CD14-positive monocyte (primary cell): ENCODE results near the gene PCID2. TPM values are rescaled to one million over a fixed set of nuclear protein-coding genes. Genes with fewer than 3 reads are reported as not detected.

ENCODE experiments used
- DNase-seq, 3 donors: peaks; one replicate each; pipeline ENCODE4 v3.0.0-alpha.2; 2011 to 2022
- H2AFZ ChIP-seq: 2 replicates; pipeline ENCODE4 v1.6.0; 2012; ENCODE audit warnings: mild to moderate bottlenecking, low read depth, low read length, inconsistent platforms; ENCODE audit not compliant: insufficient read depth, poor library complexity, severe bottlenecking
- H3K27ac ChIP-seq, 2 donors: 1 replicate in 1 of 2; 2 replicates in 1 of 2; pipeline ENCODE4 v1.5.1; 2012 to 2013; ENCODE audit warnings: low read length in 2 of 2, control low read depth in 1 of 2, inconsistent platforms in 1 of 2, low read depth in 1 of 2, mild to moderate bottlenecking in 1 of 2
- H3K27me3 ChIP-seq, 2 donors: one replicate each; pipeline versions ENCODE4 v1.6.0 to v1.6.1; 2011 to 2013; ENCODE audit warnings: low read length in 2 of 2; ENCODE audit not compliant: control insufficient read depth in 2 of 2, insufficient read depth in 2 of 2
- H3K36me3 ChIP-seq, 2 donors: replicated peaks in 1 of 2; 1 replicate in 1 of 2; 2 replicates in 1 of 2; pipeline versions ENCODE4 v1.5.1 to v1.6.1; 2012 to 2013; ENCODE audit warnings: low read length in 2 of 2, control low read depth in 1 of 2, inconsistent platforms in 1 of 2, mild to moderate bottlenecking in 1 of 2; ENCODE audit not compliant: insufficient read depth in 2 of 2, control insufficient read depth in 1 of 2
- H3K4me1 ChIP-seq, 2 donors: 1 replicate in 1 of 2; 2 replicates in 1 of 2; pipeline versions ENCODE4 v1.5.1 to v1.6.1; 2012 to 2013; ENCODE audit warnings: low read length in 2 of 2, control low read depth in 1 of 2, inconsistent platforms in 1 of 2, mild to moderate bottlenecking in 1 of 2, moderate library complexity in 1 of 2; ENCODE audit not compliant: insufficient read depth in 2 of 2, control insufficient read depth in 1 of 2
- H3K4me2 ChIP-seq: replicated peaks from 2 replicates; pipeline ENCODE3; 2012; ENCODE audit warnings: low read length, moderate library complexity, mild to moderate bottlenecking; ENCODE audit not compliant: poor library complexity, severe bottlenecking; ENCODE audit errors: extremely low read depth
- H3K4me3 ChIP-seq, 3 experiments: fragments of 200-600 bp in 1 of 3; sonication (generic) in 1 of 3; replicated peaks in 1 of 3; 1 replicate in 2 of 3; 2 replicates in 1 of 3; pipeline ENCODE4 v1.5.1; 2011 to 2013; ENCODE audit warnings: low read length in 3 of 3, mild to moderate bottlenecking in 3 of 3, control low read depth in 2 of 3, low read depth in 2 of 3, inconsistent platforms in 1 of 3, moderate library complexity in 1 of 3
- H3K79me2 ChIP-seq: 2 replicates; pipeline ENCODE4 v1.6.0; 2012; ENCODE audit warnings: mild to moderate bottlenecking, control low read depth, inconsistent platforms, low read length, moderate library complexity; ENCODE audit not compliant: insufficient read depth
- H3K9ac ChIP-seq: 2 replicates; pipeline ENCODE4 v1.6.0; 2017; ENCODE audit warnings: low read length, mild to moderate bottlenecking; ENCODE audit not compliant: insufficient read depth, poor library complexity, severe bottlenecking
- H3K9me3 ChIP-seq, 2 donors: replicated peaks in 1 of 2; 1 replicate in 1 of 2; 2 replicates in 1 of 2; pipeline versions ENCODE4 v1.5.1 to v1.6.1; 2012 to 2013; ENCODE audit warnings: low read length in 2 of 2, control low read depth in 1 of 2; ENCODE audit not compliant: control insufficient read depth in 1 of 2, insufficient read depth in 1 of 2
- H4K20me1 ChIP-seq: 2 replicates; pipeline ENCODE4 v1.6.0; 2012; ENCODE audit warnings: mild to moderate bottlenecking, low read length, control low read depth, moderate library complexity; ENCODE audit not compliant: insufficient read depth
- H3K27ac Mint-ChIP-seq, 7 donors: one replicate each; pipeline ENCODE4 v1.8.0; 2020; ENCODE audit warnings: mild to moderate bottlenecking in 7 of 7, mixed read lengths in 7 of 7, moderate library complexity in 6 of 7, inconsistent platforms in 2 of 7
- H3K27me3 Mint-ChIP-seq, 3 donors: one replicate each; pipeline ENCODE4 v1.8.0; 2021 to 2022; ENCODE audit warnings: low read depth in 3 of 3, mild to moderate bottlenecking in 3 of 3, mixed read lengths in 3 of 3, moderate library complexity in 3 of 3, inconsistent platforms in 1 of 3
- H3K36me3 Mint-ChIP-seq, 2 donors: one replicate each; pipeline ENCODE4 v1.8.0; 2020; ENCODE audit warnings: mixed read lengths in 2 of 2, inconsistent platforms in 1 of 2, mild to moderate bottlenecking in 1 of 2
- H3K4me1 Mint-ChIP-seq: one replicate; pipeline ENCODE4 v1.8.0; 2020; ENCODE audit warnings: mild to moderate bottlenecking, mixed read lengths
- H3K4me3 Mint-ChIP-seq, 2 donors: one replicate each; pipeline ENCODE4 v1.8.0; 2020; ENCODE audit warnings: mild to moderate bottlenecking in 2 of 2, mixed read lengths in 2 of 2, moderate library complexity in 1 of 2
- H3K9me3 Mint-ChIP-seq, 7 donors: one replicate each; pipeline ENCODE4 v1.8.0; 2020 to 2022; ENCODE audit warnings: mixed read lengths in 7 of 7, mild to moderate bottlenecking in 6 of 7, moderate library complexity in 6 of 7, inconsistent platforms in 2 of 7
- CTCF ChIP-seq: fragments of 200-600 bp; IDR thresholded peaks from one replicate; pipeline ENCODE4 v1.8.0; 2022; ENCODE audit warnings: antibody characterized with exemption, mild to moderate bottlenecking
- whole genome bisulfite sequencing: methylation state at CpG from one replicate; pipeline ENCODE4 v1.1.5; 2013; ENCODE audit warnings: missing lambda C conversion rate; ENCODE audit not compliant: insufficient coverage; 5-methylcytosine and 5-hydroxymethylcytosine counted together
- intact Hi-C, 2 donors: fragments of 100-400 bp; cut with micrococcal nuclease; formaldehyde crosslinking; loops; one replicate each; pipeline versions ENCODE4 v1.15.0 to v1.15.1; 2023
- polyA plus RNA-seq, 3 donors: library from polyadenylated mRNA; depleted of rRNA in 1 of 3; unstranded in 2 of 3; stranded (reverse) in 1 of 3; fragments of 300-500 nt in 2 of 3; fragments of >200 nt in 1 of 3; fragmentation: Illumina TruSeq in 2 of 3; gene quantifications; 1 replicate in 2 of 3; 2 replicates in 1 of 3; pipeline ENCODE4 v1.2.3, GENCODE V29; 2012 to 2021

The PCID2 gene
- polyA plus RNA-seq, 3 donors: 31.5 to 39.8 (median 34.2) TPM

- peaks cover 39% of the 10 kb centered on the region for H3K4me1 Mint-ChIP-seq
- under 1% methylated on average over 66 of the region's 66 CpGs for WGBS
- H3K4me3 ChIP-seq: peak within 1 kb of the TSS; percentile 76 to 92 (median 90)
- no peaks in the 10 kb centered on the region for H3K27me3 ChIP-seq
- peak within 1 kb of the TSS; percentile 80 to 93 (median 88) for H3K27ac Mint-ChIP-seq
- intact Hi-C loops: loop anchor here (2.0 to 10.0 kb wide), 5 partner anchors 55 to 627 kb away; partner anchors contain the start of genes LAMP1 (in 1 of the 2) and TUBGCP3 (in 1 of the 2)
- DNase-seq: peak; percentile 42 to 64 (median 47)
- peaks cover 0 to 2% (median 0%) of the 10 kb centered on the region in 7 donors for H3K9me3 Mint-ChIP-seq
- peak within 1 kb of the TSS; percentile 89 to 98 for H3K27ac ChIP-seq
- H3K4me1 ChIP-seq: peaks cover 14 to 30% of the 10 kb centered on the region in 2 donors
- no peaks in the 10 kb centered on the region for H3K27me3 Mint-ChIP-seq
- H3K9ac ChIP-seq: peak within 1 kb of the TSS; percentile 98
- H3K79me2 ChIP-seq: peaks cover 84% of the 10 kb centered on the region
- H3K36me3 Mint-ChIP-seq: peaks cover 14 to 35% of the 10 kb centered on the region in 2 donors
- no peaks in the 10 kb centered on the region for H3K9me3 ChIP-seq
- H2AFZ ChIP-seq: peak within 1 kb of the TSS; percentile 97
- peak within 1 kb of the TSS; percentile 86 to 90 for H3K4me3 Mint-ChIP-seq
- no peak for TF ChIP-seq CTCF
- peaks cover 6 to 40% of the 10 kb centered on the region in 2 donors for H3K36me3 ChIP-seq
- H4K20me1 ChIP-seq: peaks cover 47% of the 10 kb centered on the region
- H3K4me2 ChIP-seq: peak within 1 kb of the TSS; percentile 81
Measured at GRCh38 chr13:113209336-113209758, 878 bp upstream of the PCID2 start, which contains the start of gene CUL4A. Gene CUL4A (plus strand): TSS chr13:113209613. CDS start chr13:113209628, 15 bp downstream.

- Histone ChIP-seq H3K4me3 (peak overlapping the region; percentile 76 to 92 (median 90)), H3K4me2 (peak overlapping the region; percentile 81), H3K9ac (peak overlapping the region; percentile 98), H3K27me3 (no peaks in the 10 kb centered on the region), H4K20me1 (peaks cover 47% of the 10 kb centered on the region), H3K4me1 (peaks cover 14 to 30% of the 10 kb centered on the region in 2 donors), H3K79me2 (peaks cover 83% of the 10 kb centered on the region), H3K36me3 (peaks cover 6 to 32% of the 10 kb centered on the region in 2 donors), H3K27ac (peak overlapping the region; percentile 89 to 98), H3K9me3 (no peaks in the 10 kb centered on the region), H2AFZ (peak overlapping the region; percentile 97)
- peak in 1 of 3 donors; percentile 26 for DNase-seq
- Mint-ChIP-seq H3K27me3 (no peaks in the 10 kb centered on the region), H3K27ac (peak overlapping the region; percentile 76 to 93 (median 88)), H3K4me1 (peaks cover 41% of the 10 kb centered on the region), H3K36me3 (peaks cover 14 to 35% of the 10 kb centered on the region in 2 donors), H3K9me3 (peaks cover 0 to 2% (median 0%) of the 10 kb centered on the region in 7 donors), H3K4me3 (peak overlapping the region; percentile 86 to 89)
- WGBS: under 1% methylated on average over 43 of the region's 44 CpGs
- intact Hi-C loops: loop anchor here (2.0 to 10.0 kb wide), 5 partner anchors 53 to 626 kb away; partner anchors contain the start of genes LAMP1 (in 1 of the 2) and TUBGCP3 (in 1 of the 2)
- no peak for TF ChIP-seq CTCF
Measured at GRCh38 chr13:113207890-113208420, 514 bp downstream of the PCID2 start.
